Right atrium auricular region (tissue), 2 donors: ENCODE measurements around the gene TEX51. TPM values are rescaled to one million over a fixed set of nuclear protein-coding genes. Genes with fewer than 3 reads are reported as not detected.

Experiments
- DNase-seq: peaks from one replicate; pipeline ENCODE4 v3.0.0-alpha.2; 2019; ENCODE audit warnings: low spot score
- H3K27ac ChIP-seq, 2 donors: fragments of 200-600 bp; sonication (generic); 1 replicate in 1 of 2; 2 replicates in 1 of 2; pipeline ENCODE4 v1.5.1; 2016 to 2019
- H3K27me3 ChIP-seq, 2 donors: fragments of 200-600 bp; sonication (generic); one replicate each; pipeline versions ENCODE4 v1.5.1 to v1.6.0; 2017 to 2019
- H3K36me3 ChIP-seq: fragments of 200-600 bp; sonication (generic); one replicate; pipeline ENCODE4 v1.5.1; 2016
- H3K4me1 ChIP-seq, 2 donors: fragments of 200-600 bp; sonication (generic); one replicate each; pipeline versions ENCODE4 v1.5.1 to v1.6.0; 2017 to 2019
- H3K4me3 ChIP-seq, 2 donors: fragments of 200-600 bp; sonication (generic); 1 replicate in 1 of 2; 2 replicates in 1 of 2; pipeline ENCODE4 v1.5.1; 2017 to 2019; ENCODE audit warnings: mild to moderate bottlenecking in 1 of 2, moderate library complexity in 1 of 2
- H3K9me3 ChIP-seq, 2 donors: fragments of 200-600 bp; sonication (generic); one replicate each; pipeline ENCODE4 v1.5.1; 2019
- total RNA-seq, 2 donors: library from RNA; depleted of rRNA; stranded (reverse); fragments of >200 nt; gene quantifications; one replicate each; pipeline ENCODE4 v1.1.0, GENCODE V29; 2016
- TF ChIP-seq, protein P1 (sequence below), 2 donors: fragments of 200-600 bp; sonication (generic); IDR thresholded peaks; one replicate each; pipeline ENCODE4 v1.5.1; 2019; ENCODE audit warnings: antibody characterized with exemption in 2 of 2

TEX51 gene
- total RNA-seq, 2 donors from 2014 or later: not detected

DNA sequence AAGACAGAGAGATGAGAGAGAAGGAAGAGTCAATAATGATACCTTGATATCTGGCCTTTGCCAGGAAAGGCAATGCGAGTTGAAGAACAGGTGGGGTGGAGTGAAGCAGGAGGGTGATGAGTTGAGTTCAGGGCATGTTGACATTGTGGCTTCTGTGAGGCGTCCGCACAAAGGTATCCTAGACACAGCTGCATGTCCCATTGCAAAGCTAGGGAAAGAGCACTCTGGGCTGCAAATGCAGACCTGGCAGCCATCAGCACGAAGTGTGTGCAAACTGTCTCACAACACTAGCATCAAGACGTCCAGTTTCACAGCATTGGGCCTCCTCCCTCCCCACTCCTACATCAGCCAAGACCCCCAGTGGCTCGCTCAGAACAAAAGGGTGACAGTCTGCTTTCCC is 36.1 kb downstream of the TEX51 start:
- Histone ChIP-seq H3K27me3 (no peaks in the 10 kb centered on the region), H3K4me1 (no peaks in the 10 kb centered on the region), H3K4me3 (no peak overlapping the region), H3K9me3 (peaks cover 0 to 8% of the 10 kb centered on the region in 2 donors), H3K27ac (no peak overlapping the region), H3K36me3 (no peaks in the 10 kb centered on the region)
- TF ChIP-seq, protein P1, sequence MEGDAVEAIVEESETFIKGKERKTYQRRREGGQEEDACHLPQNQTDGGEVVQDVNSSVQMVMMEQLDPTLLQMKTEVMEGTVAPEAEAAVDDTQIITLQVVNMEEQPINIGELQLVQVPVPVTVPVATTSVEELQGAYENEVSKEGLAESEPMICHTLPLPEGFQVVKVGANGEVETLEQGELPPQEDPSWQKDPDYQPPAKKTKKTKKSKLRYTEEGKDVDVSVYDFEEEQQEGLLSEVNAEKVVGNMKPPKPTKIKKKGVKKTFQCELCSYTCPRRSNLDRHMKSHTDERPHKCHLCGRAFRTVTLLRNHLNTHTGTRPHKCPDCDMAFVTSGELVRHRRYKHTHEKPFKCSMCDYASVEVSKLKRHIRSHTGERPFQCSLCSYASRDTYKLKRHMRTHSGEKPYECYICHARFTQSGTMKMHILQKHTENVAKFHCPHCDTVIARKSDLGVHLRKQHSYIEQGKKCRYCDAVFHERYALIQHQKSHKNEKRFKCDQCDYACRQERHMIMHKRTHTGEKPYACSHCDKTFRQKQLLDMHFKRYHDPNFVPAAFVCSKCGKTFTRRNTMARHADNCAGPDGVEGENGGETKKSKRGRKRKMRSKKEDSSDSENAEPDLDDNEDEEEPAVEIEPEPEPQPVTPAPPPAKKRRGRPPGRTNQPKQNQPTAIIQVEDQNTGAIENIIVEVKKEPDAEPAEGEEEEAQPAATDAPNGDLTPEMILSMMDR (IDR thresholded peaks at IDR 0.05): no peak
- DNase-seq: no peak

DNA sequence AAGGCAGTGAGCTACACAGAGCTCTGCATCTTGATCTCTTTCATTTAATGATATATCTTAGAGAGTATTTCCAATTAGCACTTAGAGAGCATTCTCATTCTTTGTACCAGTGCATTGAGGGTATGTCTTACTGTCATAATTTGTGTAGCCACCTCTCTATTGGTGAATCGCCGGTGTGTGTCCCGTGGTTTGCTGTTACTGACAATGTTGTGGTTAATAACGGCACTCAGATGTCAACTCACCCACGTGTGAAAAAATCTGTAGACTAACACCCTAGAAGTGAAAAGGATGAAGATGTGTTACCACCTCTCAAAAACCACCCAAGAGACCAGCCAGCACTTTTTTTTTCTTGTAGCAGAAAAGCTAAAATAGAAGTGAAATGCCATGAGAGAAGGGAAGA is 37.1 kb downstream of the TEX51 start:
- H3K36me3 ChIP-seq: no peaks in the 10 kb centered on the region
- no peak for DNase-seq
- TF ChIP-seq, protein P1 (IDR thresholded peaks at IDR 0.05): no peak

DNA sequence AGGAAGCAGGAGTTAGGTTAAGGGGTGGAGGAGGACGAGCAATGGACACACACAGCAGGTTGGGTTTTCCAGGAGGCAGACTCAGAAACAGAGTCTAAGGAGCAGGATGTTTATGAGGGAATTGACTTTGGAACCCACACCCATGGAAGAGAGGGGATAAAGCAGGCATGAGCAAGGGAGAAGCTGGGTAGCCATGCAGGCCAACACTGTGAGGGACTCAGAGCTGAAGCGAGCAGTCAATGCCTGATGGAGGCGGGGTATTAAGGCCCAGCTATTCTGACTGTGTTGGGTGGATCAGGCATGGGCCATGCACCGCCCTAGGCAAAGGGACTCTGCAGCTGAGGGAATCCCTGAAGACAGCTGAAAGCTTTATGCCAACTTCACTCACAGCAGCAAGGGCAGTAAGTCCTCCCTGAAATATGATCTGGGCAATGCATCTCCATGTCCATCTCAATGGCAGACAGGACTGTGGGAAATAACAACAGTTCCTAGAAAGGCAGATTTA is 37.6 kb downstream of the TEX51 start:
- no peaks in the 10 kb centered on the region for H3K4me1 ChIP-seq
- DNase-seq: no peak
- TF ChIP-seq, protein P1 (IDR thresholded peaks at IDR 0.05): no peak
- H3K4me3 ChIP-seq: no peak overlapping the region
- no peaks in the 10 kb centered on the region for H3K9me3 ChIP-seq
- H3K36me3 ChIP-seq: no peaks in the 10 kb centered on the region
- H3K27ac ChIP-seq: no peak overlapping the region
- H3K27me3 ChIP-seq: no peaks in the 10 kb centered on the region

More for the DNA sequence above, 37.1 kb downstream of the TEX51 start:
- H3K4me1 ChIP-seq: no peaks in the 10 kb centered on the region
- no peak overlapping the region for H3K27ac ChIP-seq
- no peak overlapping the region for H3K4me3 ChIP-seq
- no peaks in the 10 kb centered on the region for H3K9me3 ChIP-seq
- no peaks in the 10 kb centered on the region for H3K27me3 ChIP-seq

DNA sequence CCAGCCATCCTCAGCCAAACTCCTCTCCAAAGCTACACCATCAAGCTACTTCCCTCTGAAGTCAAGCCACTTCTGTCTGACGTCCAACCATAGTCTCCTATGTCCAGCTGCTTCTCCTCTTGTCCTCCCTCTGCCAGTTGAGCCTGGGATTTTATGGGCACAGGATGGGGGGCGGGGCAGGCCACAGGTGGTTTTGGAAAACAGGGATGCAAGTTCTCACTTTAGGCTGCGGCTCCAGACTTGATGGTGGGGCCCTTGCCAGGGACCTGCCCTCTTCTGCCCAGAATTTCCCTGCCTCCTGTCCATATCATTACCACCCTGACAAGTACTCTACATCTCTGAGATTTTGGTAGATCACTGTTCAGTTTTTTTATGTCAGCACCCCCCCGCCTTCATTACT is 41.6 kb downstream of the TEX51 start:
- no peaks in the 10 kb centered on the region for H3K4me1 ChIP-seq
- H3K27ac ChIP-seq: no peak overlapping the region
- no peak for DNase-seq
- no peaks in the 10 kb centered on the region for H3K36me3 ChIP-seq
- H3K4me3 ChIP-seq: no peak overlapping the region
- TF ChIP-seq, protein P1 (IDR thresholded peaks at IDR 0.05): no peak
- H3K9me3 ChIP-seq: no peaks in the 10 kb centered on the region
- H3K27me3 ChIP-seq: no peaks in the 10 kb centered on the region

DNA sequence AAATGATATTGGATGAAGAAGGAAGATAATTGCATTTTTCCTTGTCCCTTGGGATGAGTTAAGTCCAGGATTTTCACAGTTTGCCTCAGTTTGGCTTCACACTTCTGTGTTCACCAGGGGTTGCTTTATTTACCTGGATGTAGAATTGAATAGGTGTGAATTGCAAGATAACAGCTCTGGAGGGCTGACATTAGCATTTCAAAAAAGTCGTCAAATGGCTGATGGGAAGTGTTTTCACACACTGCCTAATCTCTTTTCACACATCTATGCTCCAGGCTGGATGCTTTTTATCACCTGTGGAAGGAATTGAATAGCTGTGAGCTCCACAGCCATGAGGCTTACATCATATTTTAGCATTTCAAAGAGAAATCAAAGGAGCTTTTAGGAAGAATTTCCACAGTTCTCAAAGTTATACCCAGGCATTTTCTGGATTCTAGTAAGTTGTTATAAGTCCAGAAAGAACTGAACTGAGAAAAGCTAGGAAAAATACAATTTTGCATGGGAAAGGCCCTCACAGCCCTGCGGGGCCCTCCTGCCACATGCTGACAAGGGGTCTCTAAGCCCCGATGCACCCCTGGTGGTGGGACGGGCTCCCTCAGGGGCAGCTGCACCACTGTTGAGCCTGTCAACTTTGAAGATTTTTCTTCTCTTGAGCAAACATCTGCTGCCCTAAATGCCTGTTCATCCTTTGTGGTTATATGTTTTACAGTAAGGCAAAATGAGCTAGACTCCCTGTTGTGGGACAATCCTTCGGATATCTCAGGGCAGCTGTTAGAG is 43.9 kb downstream of the TEX51 start:
- Histone ChIP-seq H3K4me3 (no peak overlapping the region), H3K9me3 (no peaks in the 10 kb centered on the region), H3K4me1 (no peaks in the 10 kb centered on the region), H3K27me3 (no peaks in the 10 kb centered on the region), H3K36me3 (no peaks in the 10 kb centered on the region), H3K27ac (no peak overlapping the region)
- TF ChIP-seq, protein P1 (IDR thresholded peaks at IDR 0.05): no peak
- DNase-seq: no peak
